NCI-H510A (cell line): Measurements from ENCODE around the gene BEND3.

Source experiments
- DNase-seq: peaks from one replicate; lab custom pipeline; 2025; lab: John Stamatoyannopoulos, UW

BEND3 gene

DNA sequence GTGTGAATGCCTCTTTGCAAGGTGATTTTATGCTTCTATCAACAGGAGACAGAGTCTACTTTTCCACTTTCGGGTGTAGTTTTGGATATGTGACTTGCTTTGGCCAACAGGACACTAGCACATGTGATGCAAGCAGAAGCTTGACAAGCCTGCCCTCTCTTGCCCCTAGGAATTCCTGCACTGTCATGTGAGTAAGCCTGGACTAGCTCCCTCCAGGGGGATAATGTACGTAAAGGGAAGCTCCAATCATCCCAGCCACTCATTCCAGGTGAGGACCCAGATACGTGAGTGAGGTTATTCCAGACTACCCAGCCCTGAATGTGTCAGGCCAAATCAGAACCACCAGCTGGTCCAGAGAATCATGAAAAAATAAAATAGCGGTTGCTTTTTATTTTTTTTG is 33.3 kb downstream of the BEND3 start:
- no peak for DNase-seq

DNA sequence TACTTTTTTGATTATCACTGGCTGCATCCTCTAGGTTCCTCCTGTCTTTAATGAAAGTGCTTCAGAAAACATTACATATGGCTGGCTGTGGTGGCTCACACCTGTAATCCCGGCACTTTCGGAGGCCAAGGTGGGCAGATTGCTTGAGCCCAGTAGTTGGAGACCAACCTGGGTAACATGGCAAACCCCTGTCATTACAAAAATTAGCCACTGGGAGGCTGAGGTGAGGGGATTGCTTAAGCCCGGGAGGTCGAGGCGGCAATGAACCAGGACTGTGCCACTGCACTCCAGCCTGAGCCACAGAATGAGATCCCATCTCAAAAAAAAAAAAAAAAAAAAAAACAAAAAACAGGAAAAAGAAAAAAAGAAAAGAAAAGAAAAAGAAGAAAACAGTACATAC is 35.3 kb downstream of the BEND3 start:
- no peak for DNase-seq

DNA sequence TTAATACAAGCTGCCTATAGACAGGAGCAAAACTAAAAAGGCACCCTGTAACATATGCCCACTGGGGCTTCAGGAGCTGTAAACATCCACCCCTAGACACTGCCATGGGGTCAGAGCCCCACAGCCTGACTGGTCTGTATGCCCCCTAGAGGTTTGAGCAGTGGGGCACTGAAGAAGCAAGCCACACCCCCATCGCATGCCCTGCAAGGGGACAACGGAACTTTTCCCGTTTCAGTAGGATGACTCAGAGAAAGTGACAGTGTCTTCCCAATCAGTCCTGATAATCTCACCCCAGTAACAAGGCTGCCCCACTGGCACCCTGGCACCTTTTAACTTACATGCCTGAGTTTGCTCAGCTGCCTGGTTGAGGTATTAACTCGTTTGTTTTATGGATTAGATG is 35.9 kb downstream of the BEND3 start:
- DNase-seq, result no peak

DNA sequence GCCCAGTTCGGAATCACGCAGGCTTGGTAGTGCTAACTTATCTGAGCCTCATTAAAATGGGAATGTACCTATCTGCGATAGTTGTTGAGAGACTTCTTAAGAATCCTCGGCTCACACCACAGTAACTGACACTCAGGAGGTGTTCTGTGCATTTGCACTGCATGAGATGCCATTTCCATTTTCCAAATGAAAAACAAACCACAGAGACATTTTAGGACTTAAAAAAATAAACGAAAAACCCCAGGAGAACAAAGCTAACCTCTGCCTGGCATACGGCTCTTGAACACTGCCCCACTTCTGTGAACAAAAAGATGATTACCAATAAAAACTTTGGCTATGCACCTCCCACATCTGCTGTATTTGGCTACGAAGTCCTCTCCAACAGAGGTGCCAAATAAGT is 37.6 kb downstream of the BEND3 start:
- DNase-seq, result no peak

DNA sequence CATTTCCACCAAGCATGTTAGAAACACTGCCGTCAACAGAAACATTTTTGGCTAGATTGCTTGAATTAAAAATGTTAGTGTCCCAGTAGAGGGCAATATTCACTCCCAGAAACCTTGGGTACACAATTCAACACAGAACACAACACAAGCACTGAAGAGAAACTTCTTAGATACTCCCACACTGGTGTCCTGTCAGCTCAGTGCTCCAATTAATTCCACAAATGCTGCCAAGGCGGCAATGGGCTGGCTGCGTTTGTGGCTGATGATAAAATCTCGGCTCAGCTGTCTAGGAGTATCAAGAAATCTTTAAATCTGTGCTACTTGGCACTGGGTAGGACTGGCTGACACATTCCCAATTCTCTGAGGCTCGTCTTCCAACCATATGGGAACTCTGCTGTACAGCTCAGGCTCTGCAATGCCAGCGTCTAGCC is 39.3 kb downstream of the BEND3 start:
- DNase-seq, result no peak

- no peak for DNase-seq
These were observed 44.6 kb downstream of the BEND3 start for GRCh38 chr6:107070686-107071085.

GRCh38 chr6:107069631-107070548 is 45.4 kb downstream of the BEND3 start:
- DNase-seq, result no peak

DNA sequence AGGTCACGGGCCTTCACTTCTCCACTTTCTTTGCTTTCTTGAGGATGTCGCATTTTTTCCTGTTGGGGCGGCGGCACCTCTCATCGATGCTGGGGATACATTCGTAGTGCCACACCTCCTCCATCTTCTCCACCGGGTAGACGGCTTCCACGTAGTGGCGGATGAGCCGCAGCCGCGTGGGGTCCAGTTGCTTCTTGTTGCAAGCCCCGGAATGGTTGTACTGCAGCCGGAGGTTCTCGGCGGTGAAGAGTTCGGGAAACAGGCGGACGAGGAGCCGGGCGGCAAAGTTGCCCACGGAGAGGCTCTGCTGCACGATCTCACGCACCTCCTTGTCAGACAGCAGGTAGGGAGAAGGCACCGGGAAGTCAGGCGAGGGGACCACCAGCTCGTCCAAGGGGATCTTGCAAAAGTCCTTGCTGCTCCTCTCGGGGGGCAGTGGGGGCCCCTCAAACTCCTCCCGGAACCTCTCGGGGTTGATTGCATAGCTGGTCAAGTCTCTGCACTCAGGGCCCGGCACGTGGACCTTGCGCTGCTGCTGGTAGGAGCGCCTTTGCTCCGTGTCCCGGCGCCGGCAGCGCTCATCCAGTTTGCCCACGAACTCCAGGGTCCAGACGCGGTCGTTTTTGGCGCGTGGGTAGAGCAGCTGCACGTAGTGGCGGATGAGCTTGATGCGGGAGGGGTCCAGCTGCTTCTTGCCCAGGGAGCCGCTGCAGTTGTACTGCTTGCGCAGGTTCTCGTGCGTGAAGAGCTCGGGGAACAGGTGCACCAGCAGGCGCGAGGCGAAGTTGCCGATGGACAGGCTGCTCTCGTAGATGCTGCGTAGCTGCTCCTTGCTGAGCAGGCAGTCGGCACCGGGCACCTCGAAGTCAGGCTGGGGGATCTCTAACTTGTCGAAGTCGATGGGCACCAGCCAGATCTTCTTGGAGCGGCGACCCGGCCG is 46.4 kb downstream of the BEND3 start:
- DNase-seq, result no peak

DNA sequence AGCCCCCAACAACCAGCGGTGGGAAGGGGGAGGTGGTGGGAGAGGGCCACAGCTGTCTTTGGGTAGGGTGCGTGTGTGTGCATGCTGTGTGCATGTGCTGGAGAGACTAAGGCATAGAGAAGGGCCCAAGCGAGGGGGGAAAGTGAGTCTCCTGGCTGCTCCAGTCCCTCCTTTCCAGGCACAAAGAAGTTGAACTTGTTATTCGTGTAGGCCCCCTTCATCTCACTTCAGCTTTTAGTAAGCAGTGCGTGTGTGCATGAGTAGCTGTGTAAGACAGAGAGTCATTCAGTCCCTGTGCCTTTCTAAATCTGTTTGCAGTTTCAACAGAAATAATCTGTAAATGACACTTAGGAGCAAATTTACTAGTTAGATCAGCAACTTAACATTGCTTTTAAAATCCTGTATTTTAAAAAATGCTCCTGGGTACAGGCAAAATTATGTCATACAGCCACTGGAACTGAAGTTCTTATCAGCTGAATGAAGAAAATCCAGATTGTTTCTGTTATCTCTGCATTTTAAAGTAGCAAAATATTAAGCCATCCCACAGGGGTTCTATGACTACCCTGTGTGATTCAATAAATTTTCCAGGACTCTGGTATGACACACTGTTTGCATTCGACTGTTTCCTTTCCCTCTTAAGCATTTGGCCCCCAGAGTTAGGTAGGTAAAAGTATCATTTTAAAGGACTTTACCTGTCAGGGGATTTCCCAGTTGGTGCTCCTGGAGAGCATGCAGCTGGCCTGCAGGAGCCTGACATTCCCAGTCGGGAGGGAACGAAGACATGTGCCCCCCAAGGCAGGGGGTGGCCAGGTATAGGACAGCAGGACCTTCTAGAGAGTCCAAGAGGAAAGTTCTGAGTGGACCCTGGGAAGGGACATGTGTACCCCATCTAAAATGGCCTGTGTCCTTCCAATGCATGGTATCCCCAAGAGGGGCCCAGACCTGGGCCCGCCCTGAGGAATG is 48.3 kb downstream of the BEND3 start:
- no peak for DNase-seq

- no peak for DNase-seq
These were observed 50.7 kb downstream of the BEND3 start for GRCh38 chr6:107064579-107065065.

DNA sequence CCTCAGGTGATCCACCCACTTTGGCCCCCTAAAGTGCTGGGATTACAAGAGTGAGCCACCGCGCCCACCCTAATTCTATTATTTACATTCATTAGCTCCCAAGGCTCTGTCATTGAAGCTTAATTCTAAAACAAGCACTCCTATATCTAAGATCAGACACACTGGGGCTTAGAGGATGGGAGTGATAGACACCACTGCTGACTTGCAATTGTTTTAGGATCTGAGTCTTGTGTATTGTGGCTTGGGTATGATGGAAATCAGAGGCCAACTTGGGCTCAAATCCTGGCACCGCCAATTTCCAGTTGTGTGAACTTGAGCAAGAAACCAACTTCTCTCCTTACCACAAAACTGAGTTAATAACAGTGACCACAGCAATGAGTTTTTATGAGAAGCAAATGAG is 52.6 kb downstream of the BEND3 start:
- DNase-seq, result no peak

DNA sequence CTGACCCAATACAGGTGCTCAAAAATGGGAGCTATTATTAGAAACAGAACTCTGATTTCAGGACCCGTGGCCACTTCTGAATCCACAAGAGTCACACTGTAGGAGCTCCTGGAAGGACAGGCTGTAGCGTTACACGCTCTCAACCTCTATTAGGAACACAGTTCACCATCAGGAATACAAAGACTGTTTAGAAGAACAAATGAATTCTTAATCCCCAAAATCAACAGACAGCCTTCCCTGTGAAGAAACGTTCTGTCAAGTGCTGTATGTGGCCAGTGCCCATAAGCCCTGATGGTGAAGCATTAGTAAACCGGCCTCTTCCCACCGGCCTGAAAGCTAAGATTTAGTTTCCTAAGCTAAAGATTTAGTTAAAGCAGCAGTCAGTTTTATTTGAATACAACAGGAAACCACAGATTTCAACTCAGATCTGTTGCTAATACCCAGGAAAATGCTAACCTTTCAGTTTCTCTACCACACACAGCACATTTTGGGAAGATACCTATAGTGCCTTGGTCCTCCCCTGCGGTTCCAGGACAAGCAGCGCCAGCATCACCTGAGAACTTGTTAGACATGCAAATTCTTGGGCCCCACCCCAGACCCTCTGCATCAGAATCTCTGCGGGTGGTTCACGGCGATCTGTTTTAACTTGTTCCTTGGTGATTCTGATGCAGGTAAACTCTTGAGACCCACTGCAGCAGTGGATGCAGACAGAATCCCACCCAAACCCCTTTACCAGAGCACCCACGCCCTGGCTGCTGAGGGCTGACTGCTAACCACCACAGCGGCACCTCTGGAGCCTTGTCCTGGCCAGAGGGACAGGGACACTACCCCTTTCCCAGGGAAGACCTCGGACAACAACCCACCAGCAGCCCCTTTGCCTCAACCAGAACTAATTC is 53.9 kb downstream of the BEND3 start:
- no peak for DNase-seq

GRCh38 chr6:107060704-107061103 is 54.6 kb downstream of the BEND3 start:
- no peak for DNase-seq

DNA sequence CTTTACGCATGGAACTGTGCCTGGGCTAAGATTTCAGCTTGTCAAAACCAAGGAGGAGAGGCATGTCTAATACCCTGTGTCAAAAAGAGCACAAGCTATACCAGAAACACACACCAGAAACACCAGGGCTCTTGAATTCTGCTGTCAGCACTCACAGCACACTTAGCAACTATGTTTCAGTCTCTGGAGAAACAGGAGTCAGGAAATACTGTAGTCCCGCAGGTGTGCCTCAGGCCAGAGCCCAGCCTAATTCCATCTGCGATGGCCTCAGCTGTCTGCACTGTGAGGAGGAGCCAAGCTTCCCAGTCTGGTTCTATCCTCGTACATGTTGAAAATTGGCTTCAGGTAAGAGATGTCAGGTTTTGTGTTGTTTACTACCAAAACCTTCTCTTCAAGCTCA is 55.7 kb downstream of the BEND3 start:
- DNase-seq, result no peak

DNA sequence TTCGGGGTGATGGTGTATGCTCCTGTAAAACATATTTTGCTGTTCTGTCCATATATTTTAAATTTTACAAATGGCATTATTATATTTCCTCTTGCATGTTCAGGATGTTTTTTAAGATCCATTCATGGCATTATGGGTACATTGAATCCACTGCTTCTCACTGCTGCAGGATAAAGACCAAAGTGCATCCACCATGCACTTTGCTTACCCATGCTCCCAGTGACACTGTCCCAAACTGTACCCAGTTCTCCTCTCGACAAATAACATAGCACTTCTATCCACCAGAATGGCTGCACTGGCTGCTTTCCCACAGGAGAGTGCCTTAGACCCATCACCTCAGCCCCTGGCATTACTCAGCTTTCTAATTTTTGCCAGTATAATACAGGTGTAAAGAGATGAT is 57.6 kb downstream of the BEND3 start:
- no peak for DNase-seq

DNA sequence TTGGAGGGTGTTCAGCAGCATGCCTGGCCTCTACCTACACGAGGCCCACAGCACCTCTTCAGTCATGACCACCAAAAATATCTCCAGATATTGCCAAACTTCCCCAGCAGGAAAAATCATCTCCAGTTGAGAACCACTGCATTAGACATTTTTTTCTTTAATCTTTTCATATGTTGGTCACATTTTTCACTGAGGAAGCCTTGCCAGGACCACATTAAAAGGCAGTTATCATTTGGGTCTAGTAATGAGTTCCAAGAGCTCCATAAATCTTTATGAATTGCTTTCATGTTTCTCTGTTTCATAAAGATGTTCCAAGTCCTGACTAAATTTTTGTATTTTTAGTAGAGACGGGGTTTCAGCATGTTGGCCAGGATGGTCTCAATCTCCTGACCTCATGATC is 58.5 kb downstream of the BEND3 start:
- no peak for DNase-seq

DNA sequence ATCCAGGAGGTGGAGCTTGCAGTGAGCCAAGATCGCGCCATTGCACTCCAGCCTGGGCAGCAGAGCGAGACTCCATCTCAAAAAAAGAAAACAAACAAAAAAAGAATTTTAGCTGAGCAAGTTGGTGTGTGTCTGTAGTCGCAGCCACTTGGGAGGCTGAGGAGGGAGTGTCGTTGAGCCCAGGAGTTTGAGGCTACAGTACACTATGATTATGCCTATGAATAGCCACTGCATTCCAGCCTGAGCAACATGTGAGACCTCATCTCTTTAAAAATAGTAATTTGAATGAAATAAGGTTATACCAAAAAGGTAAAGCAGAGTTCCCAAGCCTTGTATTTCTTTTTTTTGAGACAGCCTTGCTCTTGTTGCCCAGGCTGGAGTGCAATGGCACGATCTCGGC is 67.5 kb downstream of the BEND3 start:
- DNase-seq, result no peak

DNA sequence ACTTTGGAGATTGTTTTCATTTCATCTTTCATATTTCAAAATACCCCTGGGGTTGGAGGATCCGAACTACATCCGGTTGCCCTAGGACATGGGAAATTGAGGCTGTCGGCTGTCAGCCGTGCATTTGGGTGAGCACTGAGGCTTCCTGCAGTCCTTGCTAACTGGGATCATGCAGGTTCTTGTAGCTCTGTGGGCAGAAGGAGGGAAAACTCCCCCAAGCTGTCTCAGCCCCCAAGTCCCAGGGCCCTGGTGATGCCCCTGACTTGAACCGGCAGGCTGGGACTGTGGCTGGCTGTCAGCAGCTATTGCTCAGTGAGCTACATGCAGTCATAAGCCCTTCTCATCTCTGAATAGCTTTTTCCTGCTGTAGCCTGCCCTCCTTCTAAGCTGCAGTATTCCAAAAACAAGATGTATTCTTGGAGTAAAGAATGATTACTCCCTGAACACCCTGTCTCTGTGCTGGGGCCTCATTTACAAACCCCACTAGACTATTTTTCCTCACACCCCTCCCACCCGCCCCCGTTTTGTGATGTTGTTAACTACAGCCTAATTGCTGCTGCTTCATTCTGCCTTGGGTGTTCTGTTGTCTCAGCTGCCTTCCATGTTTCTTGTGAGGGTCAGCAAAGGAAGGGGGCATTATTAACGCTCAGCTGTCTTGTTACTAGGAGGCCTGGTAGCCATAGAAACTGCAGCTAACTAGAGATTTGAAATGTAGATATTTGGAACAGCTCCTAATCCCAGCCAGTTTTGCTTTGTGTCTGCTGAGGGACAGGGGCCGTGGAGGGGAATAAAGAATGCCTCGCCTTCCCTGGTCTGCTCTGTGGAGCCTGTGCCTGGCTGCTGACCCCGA is 69.3 kb downstream of the BEND3 start:
- no peak for DNase-seq

GRCh38 chr6:107033126-107033525 is 82.2 kb downstream of the BEND3 start:
- no peak for DNase-seq

DNA sequence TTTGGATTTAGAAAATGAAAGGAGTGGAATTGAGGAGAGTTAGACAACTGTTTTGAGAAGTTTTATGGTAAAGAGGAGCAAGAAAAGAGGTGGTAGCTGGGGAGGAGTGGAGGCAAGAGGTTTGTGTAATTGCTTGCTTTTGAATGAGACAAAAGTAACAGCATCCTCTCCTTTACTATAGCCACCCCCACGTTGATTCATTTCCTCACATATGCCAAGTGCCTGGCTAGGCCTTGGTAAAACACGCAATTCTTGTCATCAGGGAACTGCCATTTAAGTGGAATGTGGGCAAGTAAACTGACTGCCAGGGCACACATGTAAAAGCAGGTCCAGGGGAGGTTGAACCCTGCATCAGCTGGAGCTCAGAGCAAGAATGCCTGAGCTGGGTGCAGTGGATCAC is 83.3 kb downstream of the BEND3 start:
- no peak for DNase-seq
